ENCODE data around the gene CREB5.

- TF ChIP-seq POLR2AphosphoS5 (IDR thresholded peaks at IDR 0.05), result no peak
- TF ChIP-seq CTCF (IDR thresholded peaks at IDR 0.05 in 8 of 11, conservative IDR thresholded peaks at IDR 0.05 in 3 of 11), result no peak
- TF ChIP-seq POLR2A (IDR thresholded peaks at IDR 0.05), result no peak
Observed at GRCh38 chr7:28779954-28780353, 367.6 kb downstream of the CREB5 start.

Data from spleen (tissue), 7 donors.